GM19035 (cell line): Measurements from ENCODE around the gene IREB2.

Experiments used
- ATAC-seq: cut with Tn5 transposase; IDR thresholded peaks from one replicate; pipeline ENCODE4 v1.9.1; 2021; ENCODE audit not compliant: unreplicated experiment

The IREB2 gene

DNA sequence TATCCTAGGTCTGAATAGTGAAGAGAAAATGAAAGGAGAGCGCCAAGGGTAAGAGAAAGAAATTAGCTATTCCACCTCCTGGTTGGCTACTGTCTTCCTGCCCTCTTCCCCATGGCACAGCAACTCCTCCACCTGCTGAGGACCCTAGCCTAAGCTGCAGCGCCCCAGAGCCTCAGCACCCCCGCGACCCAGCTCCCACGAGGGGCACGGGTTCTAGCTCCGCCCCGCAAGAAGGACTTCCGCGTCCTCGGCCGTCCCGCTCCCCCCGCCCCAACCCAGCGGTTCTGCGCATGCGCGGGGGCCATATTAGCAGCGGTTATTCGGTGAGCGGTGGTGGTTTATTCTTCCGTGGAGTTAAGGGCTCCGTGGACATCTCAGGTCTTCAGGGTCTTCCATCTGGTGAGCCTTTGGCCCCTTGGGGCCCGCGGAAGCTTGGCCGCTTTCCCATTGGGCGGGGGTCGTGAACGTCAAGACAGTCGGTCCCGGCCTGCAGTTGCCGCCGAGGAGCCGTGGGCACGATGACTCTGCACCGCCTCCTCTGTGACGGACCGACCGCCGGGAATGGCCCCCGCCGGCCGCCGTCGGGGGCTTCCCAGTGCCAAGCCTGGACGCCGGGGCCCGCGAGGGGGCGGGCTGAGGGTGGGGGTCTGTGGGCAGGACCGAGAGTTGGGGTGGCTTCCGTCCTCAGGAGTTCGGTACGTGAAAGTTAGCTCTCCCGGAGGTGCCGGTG lies 102.3 kb downstream of the IREB2 start, which contains the start of gene PSMA4:
TSS of gene PSMA4 (plus strand) at position 304 of the 730 bp plus-strand sequence. CDS start 1,484 bp downstream, outside the sequence.
- peak; percentile 84 for ATAC-seq

DNA sequence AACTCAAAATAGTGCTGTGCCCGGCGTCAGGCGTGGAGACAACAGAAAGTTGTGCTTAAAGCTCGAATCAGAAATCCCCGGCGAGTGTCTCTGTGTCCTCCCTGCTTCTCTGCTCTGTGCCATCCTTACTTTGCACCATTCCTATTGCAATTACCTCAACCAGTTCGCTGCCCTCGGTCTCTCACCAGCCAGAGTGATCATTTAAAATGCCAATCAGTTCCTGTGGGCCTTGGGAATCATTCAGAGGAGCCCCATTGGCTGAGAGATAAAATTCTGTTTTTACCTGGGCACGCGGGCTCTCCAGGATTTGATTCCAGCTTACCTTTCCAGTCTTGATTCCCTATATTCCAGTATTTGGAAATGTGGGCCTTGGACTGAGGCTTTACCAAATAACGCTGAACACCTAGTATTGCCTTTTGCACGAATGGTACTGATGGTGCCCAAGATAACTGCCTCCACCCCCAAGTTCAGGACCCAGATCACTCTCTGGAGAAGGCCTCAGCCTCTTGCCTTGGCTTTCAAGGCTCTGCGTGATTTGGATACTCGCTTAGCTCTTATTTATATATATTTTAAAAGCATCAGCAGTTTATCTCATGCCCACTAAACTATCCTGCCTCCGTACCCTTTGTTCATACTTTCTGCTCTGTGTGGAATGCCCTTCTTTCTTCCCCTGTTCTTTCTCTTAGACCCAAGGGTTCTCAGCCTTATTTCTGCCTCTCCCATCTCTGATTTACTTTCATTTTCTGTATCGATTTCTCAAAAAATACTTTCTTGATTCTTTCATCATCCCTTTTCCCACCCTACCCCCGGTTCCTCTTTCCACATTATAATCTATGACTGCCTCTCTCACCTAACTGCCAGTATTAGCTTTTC lies 103.1 kb downstream of the IREB2 start:
- ATAC-seq = no peak

DNA sequence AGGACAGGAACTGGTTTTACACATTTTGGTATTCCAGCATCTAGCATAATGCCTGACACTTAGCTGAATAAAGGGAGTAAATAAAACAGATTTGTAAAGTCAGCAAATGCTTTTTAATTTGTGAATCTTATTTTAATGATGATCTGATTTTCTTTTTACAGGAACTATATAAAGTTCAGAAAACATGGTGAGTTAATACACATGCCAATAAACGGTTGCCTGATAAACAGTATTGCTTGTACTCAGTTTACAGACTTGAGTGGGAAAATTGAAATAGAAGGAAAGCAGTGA lies 103.7 kb downstream of the IREB2 start:
- no peak for ATAC-seq

DNA sequence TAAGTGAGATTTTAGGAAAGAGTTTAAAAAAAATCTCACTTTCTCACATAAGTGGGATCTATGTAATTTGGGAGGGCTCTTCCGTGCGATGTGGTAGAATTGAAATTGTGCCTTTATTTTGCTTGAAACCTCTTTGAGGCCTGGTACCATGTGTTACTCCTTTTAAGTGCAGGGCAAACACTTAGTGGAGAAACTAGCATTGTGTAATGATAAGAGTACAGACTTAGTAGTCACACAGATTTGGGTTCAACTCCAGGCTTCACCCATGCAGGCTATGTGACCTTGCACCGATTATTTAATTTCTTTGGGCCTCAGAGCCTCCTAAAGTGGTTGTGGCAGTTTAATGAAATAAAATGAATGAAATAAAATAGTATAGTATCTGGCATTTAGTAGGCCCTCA lies 104.6 kb downstream of the IREB2 start:
- no peak for ATAC-seq

DNA sequence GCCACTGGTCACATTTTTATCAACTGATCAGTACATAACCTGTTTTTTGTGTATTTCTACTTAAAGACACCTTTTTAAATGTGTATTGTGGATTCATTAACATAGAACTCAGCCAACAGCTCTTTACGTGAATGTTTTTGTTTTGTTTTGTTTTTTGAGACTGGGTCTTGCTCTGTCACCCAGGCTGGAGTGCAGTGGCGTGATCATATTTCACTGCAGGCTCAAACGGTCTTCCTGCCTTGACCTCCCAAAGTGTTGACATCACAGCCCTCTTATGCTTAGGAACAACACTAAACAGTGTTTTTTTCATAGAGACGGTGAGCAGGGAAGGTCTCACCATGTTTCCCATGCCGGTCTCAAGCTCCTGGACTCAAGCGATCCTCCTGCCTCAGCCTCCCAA lies 112.2 kb downstream of the IREB2 start:
- ATAC-seq = no peak

DNA sequence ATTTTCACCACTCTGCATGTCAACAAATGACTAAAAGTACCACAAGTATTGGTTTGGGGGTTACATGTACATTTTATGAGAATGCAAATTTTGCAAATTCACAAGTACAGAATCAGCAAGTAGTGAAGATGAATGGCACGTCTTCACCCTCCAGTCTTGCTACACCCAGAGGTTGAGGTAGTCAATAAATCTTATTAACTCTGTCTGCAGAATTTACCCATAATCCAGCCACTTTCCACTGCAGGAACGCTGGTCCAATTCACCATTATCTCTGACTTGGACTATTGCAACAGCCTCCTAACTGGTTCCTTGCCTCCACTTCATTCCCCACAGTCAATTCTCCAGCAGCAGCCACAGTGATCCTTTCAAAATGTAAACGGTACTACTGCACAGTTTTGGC lies 112.8 kb downstream of the IREB2 start:
- ATAC-seq = no peak
